ENCODE data around the gene DIAPH3. TPM values are rescaled to one million over a fixed set of nuclear protein-coding genes. Genes with fewer than 3 reads are reported as not detected.

The DIAPH3 gene
- total and polyA plus RNA-seq, 8 donors = 3.3 to 19.1 (median 10.6) TPM

- DNase-seq (no peak), ATAC-seq (no peak)
- Histone ChIP-seq H3K9me3 (no peaks in the 10 kb centered on the region), H3K4me1 (no peaks in the 10 kb centered on the region), H3K36me3 (no peaks in the 10 kb centered on the region), H3K27me3 (no peaks in the 10 kb centered on the region), H3K27ac (no peak overlapping the region), H3K4me3 (no peak overlapping the region)
- TF ChIP-seq, protein P1, sequence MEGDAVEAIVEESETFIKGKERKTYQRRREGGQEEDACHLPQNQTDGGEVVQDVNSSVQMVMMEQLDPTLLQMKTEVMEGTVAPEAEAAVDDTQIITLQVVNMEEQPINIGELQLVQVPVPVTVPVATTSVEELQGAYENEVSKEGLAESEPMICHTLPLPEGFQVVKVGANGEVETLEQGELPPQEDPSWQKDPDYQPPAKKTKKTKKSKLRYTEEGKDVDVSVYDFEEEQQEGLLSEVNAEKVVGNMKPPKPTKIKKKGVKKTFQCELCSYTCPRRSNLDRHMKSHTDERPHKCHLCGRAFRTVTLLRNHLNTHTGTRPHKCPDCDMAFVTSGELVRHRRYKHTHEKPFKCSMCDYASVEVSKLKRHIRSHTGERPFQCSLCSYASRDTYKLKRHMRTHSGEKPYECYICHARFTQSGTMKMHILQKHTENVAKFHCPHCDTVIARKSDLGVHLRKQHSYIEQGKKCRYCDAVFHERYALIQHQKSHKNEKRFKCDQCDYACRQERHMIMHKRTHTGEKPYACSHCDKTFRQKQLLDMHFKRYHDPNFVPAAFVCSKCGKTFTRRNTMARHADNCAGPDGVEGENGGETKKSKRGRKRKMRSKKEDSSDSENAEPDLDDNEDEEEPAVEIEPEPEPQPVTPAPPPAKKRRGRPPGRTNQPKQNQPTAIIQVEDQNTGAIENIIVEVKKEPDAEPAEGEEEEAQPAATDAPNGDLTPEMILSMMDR (IDR thresholded peaks at IDR 0.05) = no peak
- intact Hi-C loops (cut with DNase I) = no loop called here
Measured at GRCh38 chr13:59835569-59835968, 328.2 kb downstream of the DIAPH3 start.

GRCh38 chr13:59834801-59835200, 328.9 kb downstream of the DIAPH3 start:
- H3K4me1 ChIP-seq = no peaks in the 10 kb centered on the region
- H3K27ac ChIP-seq = no peak overlapping the region
- DNase-seq = no peak
- TF ChIP-seq, protein P1 (IDR thresholded peaks at IDR 0.05) = no peak
- no peak overlapping the region for H3K4me3 ChIP-seq
- H3K9me3 ChIP-seq = no peaks in the 10 kb centered on the region
- no peaks in the 10 kb centered on the region for H3K36me3 ChIP-seq
- ATAC-seq = no peak
- no peaks in the 10 kb centered on the region for H3K27me3 ChIP-seq
- intact Hi-C loops (cut with DNase I) = no loop called here

- ATAC-seq = no peak
- TF ChIP-seq, protein P1 (IDR thresholded peaks at IDR 0.05) = no peak
- no peaks in the 10 kb centered on the region for H3K27me3 ChIP-seq
Measured at GRCh38 chr13:59829690-59830089, 334.0 kb downstream of the DIAPH3 start.

GRCh38 chr13:59823486-59823885, 340.2 kb downstream of the DIAPH3 start:
- no peak for DNase-seq
- intact Hi-C loops (cut with DNase I) = no loop called here
- no peak for ATAC-seq
- Histone ChIP-seq H3K4me1 (no peaks in the 10 kb centered on the region), H3K9me3 (no peaks in the 10 kb centered on the region), H3K27ac (no peak overlapping the region), H3K36me3 (no peaks in the 10 kb centered on the region), H3K4me3 (no peak overlapping the region), H3K27me3 (no peaks in the 10 kb centered on the region)
- TF ChIP-seq, protein P1 (IDR thresholded peaks at IDR 0.05) = no peak

More at GRCh38 chr13:59829690-59830089, 334.0 kb downstream of the DIAPH3 start:
- no peaks in the 10 kb centered on the region for H3K36me3 ChIP-seq
- no peaks in the 10 kb centered on the region for H3K4me1 ChIP-seq
- no peaks in the 10 kb centered on the region for H3K9me3 ChIP-seq
- DNase-seq = no peak
- no peak overlapping the region for H3K4me3 ChIP-seq
- no peak overlapping the region for H3K27ac ChIP-seq
- intact Hi-C loops (cut with DNase I) = no loop called here

DNA sequence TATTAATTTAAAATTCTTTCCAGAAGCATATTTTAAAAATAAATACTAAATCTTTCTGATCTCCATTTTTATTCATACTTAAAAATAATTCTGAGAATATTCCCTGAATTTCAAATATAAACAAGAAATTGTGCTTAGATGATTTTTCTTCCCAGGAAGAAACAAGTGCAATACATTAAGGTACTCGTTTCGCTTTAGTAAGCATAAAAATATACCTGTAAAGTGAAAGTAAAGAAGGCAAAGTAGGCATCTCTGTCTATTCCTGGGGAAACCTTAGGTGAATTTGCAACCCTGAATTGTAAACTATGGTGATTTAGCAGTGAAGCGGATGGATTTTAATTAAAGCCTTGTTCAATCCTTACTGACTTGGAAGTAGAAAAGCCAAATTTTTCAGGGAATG, 354.2 kb downstream of the DIAPH3 start:
- Histone ChIP-seq H3K9me3 (no peaks in the 10 kb centered on the region), H3K4me3 (no peak overlapping the region), H3K36me3 (no peaks in the 10 kb centered on the region), H3K4me1 (no peaks in the 10 kb centered on the region), H3K27me3 (no peaks in the 10 kb centered on the region), H3K27ac (no peak overlapping the region)
- intact Hi-C loops (cut with DNase I) = no loop called here
- no peak for ATAC-seq
- DNase-seq = no peak
- TF ChIP-seq, protein P1 (IDR thresholded peaks at IDR 0.05) = no peak

Data from left lung (tissue), 10 donors.